ENCODE data around the gene FBXW12.

FBXW12 gene

DNA sequence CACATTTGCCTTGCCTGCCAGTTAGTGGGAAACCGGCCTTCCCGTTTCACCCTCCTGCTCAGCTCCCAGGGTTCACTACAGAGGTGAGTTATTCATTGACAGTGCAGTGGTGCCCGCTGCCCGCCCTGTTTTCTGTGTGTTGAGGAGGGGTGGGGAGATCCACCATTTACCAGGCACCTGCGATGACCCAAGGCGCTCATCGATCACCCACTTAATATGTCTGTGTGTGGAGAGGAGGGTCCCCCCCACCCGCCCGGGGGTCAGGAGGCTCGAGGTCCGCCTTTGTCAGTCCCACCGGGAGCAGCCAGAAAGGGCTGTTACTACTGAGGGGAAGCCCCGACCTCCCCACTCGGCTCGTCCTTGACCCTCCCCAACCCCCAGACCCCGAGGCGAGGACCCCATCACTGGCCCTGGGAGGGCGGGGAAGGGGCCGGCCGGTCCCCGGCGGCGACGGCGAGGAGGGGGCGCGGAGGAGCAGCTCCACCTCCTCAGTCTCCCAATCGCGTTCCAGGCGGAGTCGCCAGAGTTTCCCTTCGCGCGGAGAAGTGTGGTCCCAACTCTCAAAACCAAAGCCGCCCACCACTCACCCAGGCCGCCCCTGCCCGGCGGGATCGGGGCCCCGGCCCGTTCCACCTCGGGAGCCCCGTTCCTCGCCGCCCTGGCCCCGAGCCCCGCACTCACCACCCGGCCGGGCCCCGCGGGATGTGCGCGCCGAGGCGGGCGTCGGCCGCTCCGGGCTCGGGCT, 56.7 kb downstream of the FBXW12 start:
- Histone ChIP-seq H4K8ac (ENCODE audit: low read depth, low read length) (no peak overlapping the region), H3K79me1 (ENCODE audit: low read depth, low read length) (peaks cover 29% of the 10 kb centered on the region), H3K14ac (ENCODE audit: low read length) (no peak overlapping the region), H2BK12ac (ENCODE audit: low read length) (no peak overlapping the region), H2AFZ (ENCODE audit: low read length) (peak overlapping the region; percentile 88), H2BK5ac (ENCODE audit: low read length) (peak overlapping the region; percentile 91), H3K36me3 (replicated peaks in 1 of 2; ENCODE audit: control insufficient read depth in 2 of 2, insufficient read depth in 2 of 2, low read length in 2 of 2) (peaks cover 13 to 63% of the 10 kb centered on the region in 2 donors), H2BK120ac (ENCODE audit: low read depth, low read length) (no peak overlapping the region), H3K23ac (ENCODE audit: low read depth, low read length, poor library complexity) (no peak overlapping the region), H3K27ac (replicated peaks; ENCODE audit: low read length) (peak overlapping the region; percentile 92), H3K27me3 (ENCODE audit: control insufficient read depth in 3 of 3, insufficient read depth in 3 of 3, low read depth in 1 of 3, low read length in 3 of 3) (no peaks in the 10 kb centered on the region), H3K4me2 (ENCODE audit: insufficient read depth, low read length, poor library complexity, severe bottlenecking) (peak overlapping the region; percentile 84), H2BK15ac (ENCODE audit: low read length) (no peak overlapping the region), H3K18ac (ENCODE audit: low read length) (peak overlapping the region; percentile 93), H4K91ac (ENCODE audit: low read depth, low read length, poor library complexity) (peak overlapping the region; percentile 50), H3K4me3 (ENCODE audit: low read length in 2 of 2) (peak overlapping the region; percentile 77 to 84), H3K4ac (ENCODE audit: low read length) (no peak overlapping the region), H3K9ac (ENCODE audit: low read depth, low read length, poor library complexity) (peak overlapping the region; percentile 78), H3K9me3 (replicated peaks in 1 of 2; ENCODE audit: control insufficient read depth in 2 of 2, insufficient read depth in 1 of 2, low read depth in 1 of 2, low read length in 2 of 2) (no peaks in the 10 kb centered on the region), H2AK5ac (ENCODE audit: low read depth, low read length) (peak overlapping the region; percentile 13), H3K4me1 (ENCODE audit: control insufficient read depth in 2 of 2, insufficient read depth in 1 of 2, low read depth in 1 of 2, low read length in 2 of 2) (peaks cover 23 to 44% of the 10 kb centered on the region in 2 donors)
- DNase-seq (ENCODE audit: low spot score) = no peak
- no CpG with 5 or more reads among the region's 60 CpGs for WGBS, 2 donors (ENCODE audit: extremely low coverage in 2 of 2, insufficient read length in 2 of 2, insufficient replicate concordance in 1 of 2)

GRCh38 chr3:48429317-48429959, 57.4 kb downstream of the FBXW12 start:
- Histone ChIP-seq H2BK5ac (ENCODE audit: low read length) (peak overlapping the region; percentile 91), H3K79me1 (ENCODE audit: low read depth, low read length) (peaks cover 23% of the 10 kb centered on the region), H2AFZ (ENCODE audit: low read length) (peak overlapping the region; percentile 88), H3K27ac (replicated peaks; ENCODE audit: low read length) (peak overlapping the region; percentile 92), H3K23ac (ENCODE audit: low read depth, low read length, poor library complexity) (peak overlapping the region; percentile 12), H3K4me1 (ENCODE audit: control insufficient read depth in 2 of 2, insufficient read depth in 1 of 2, low read depth in 1 of 2, low read length in 2 of 2) (peaks cover 23 to 47% of the 10 kb centered on the region in 2 donors), H2BK120ac (ENCODE audit: low read depth, low read length) (peak overlapping the region; percentile 78), H3K4ac (ENCODE audit: low read length) (no peak overlapping the region), H3K4me3 (ENCODE audit: low read length in 2 of 2) (peak overlapping the region; percentile 77 to 84), H3K27me3 (ENCODE audit: control insufficient read depth in 3 of 3, insufficient read depth in 3 of 3, low read depth in 1 of 3, low read length in 3 of 3) (no peaks in the 10 kb centered on the region), H3K9ac (ENCODE audit: low read depth, low read length, poor library complexity) (peak overlapping the region; percentile 94), H3K14ac (ENCODE audit: low read length) (no peak overlapping the region), H3K4me2 (ENCODE audit: insufficient read depth, low read length, poor library complexity, severe bottlenecking) (peak overlapping the region; percentile 84), H2AK5ac (ENCODE audit: low read depth, low read length) (peak overlapping the region; percentile 88), H2BK15ac (ENCODE audit: low read length) (no peak overlapping the region), H3K18ac (ENCODE audit: low read length) (peak overlapping the region; percentile 93), H4K8ac (ENCODE audit: low read depth, low read length) (peak overlapping the region; percentile 68), H3K36me3 (replicated peaks in 1 of 2; ENCODE audit: control insufficient read depth in 2 of 2, insufficient read depth in 2 of 2, low read length in 2 of 2) (peaks cover 15 to 63% of the 10 kb centered on the region in 2 donors), H3K9me3 (replicated peaks in 1 of 2; ENCODE audit: control insufficient read depth in 2 of 2, insufficient read depth in 1 of 2, low read depth in 1 of 2, low read length in 2 of 2) (no peaks in the 10 kb centered on the region), H2BK12ac (ENCODE audit: low read length) (peak overlapping the region; percentile 36), H4K91ac (ENCODE audit: low read depth, low read length, poor library complexity) (peak overlapping the region; percentile 50)
- DNase-seq (ENCODE audit: low spot score) = peak; percentile 76
- WGBS, 2 donors (ENCODE audit: extremely low coverage in 2 of 2, insufficient read length in 2 of 2, insufficient replicate concordance in 1 of 2) = no CpG with 5 or more reads among the region's 86 CpGs

- peak within 1 kb of the TSS; percentile 34 for H2BK15ac ChIP-seq (ENCODE audit: low read length)
- H3K4me1 ChIP-seq (ENCODE audit: control insufficient read depth in 2 of 2, insufficient read depth in 1 of 2, low read depth in 1 of 2, low read length in 2 of 2) = peaks cover 23 to 47% of the 10 kb centered on the region in 2 donors
- H2AK5ac ChIP-seq (ENCODE audit: low read depth, low read length) = peak within 1 kb of the TSS; percentile 88
- H3K36me3 ChIP-seq (replicated peaks in 1 of 2; ENCODE audit: control insufficient read depth in 2 of 2, insufficient read depth in 2 of 2, low read length in 2 of 2) = peaks cover 16 to 61% of the 10 kb centered on the region in 2 donors
- peak within 1 kb of the TSS; percentile 78 for H2BK120ac ChIP-seq (ENCODE audit: low read depth, low read length)
- H4K8ac ChIP-seq (ENCODE audit: low read depth, low read length) = peak within 1 kb of the TSS; percentile 73
- peak within 1 kb of the TSS; percentile 92 for H3K27ac ChIP-seq (replicated peaks; ENCODE audit: low read length)
- peak within 1 kb of the TSS; percentile 94 for H3K9ac ChIP-seq (ENCODE audit: low read depth, low read length, poor library complexity)
- peaks cover 22% of the 10 kb centered on the region for H3K79me1 ChIP-seq (ENCODE audit: low read depth, low read length)
- H3K9me3 ChIP-seq (replicated peaks in 1 of 2; ENCODE audit: control insufficient read depth in 2 of 2, insufficient read depth in 1 of 2, low read depth in 1 of 2, low read length in 2 of 2) = no peaks in the 10 kb centered on the region
- H2BK5ac ChIP-seq (ENCODE audit: low read length) = peak within 1 kb of the TSS; percentile 91
- H3K4me3 ChIP-seq (ENCODE audit: low read length in 2 of 2) = peak within 1 kb of the TSS; percentile 77 to 84
- H3K27me3 ChIP-seq (ENCODE audit: control insufficient read depth in 3 of 3, insufficient read depth in 3 of 3, low read depth in 1 of 3, low read length in 3 of 3) = no peaks in the 10 kb centered on the region
- peak within 1 kb of the TSS; percentile 88 for H2AFZ ChIP-seq (ENCODE audit: low read length)
- peak within 1 kb of the TSS; percentile 93 for H3K18ac ChIP-seq (ENCODE audit: low read length)
- H3K23ac ChIP-seq (ENCODE audit: low read depth, low read length, poor library complexity) = peak within 1 kb of the TSS; percentile 12
- no peak within 1 kb of the TSS for H3K4ac ChIP-seq (ENCODE audit: low read length)
- DNase-seq (ENCODE audit: low spot score) = peak; percentile 67
- peak within 1 kb of the TSS; percentile 50 for H4K91ac ChIP-seq (ENCODE audit: low read depth, low read length, poor library complexity)
- H3K4me2 ChIP-seq (ENCODE audit: insufficient read depth, low read length, poor library complexity, severe bottlenecking) = peak within 1 kb of the TSS; percentile 84
- WGBS, 2 donors (ENCODE audit: extremely low coverage in 2 of 2, insufficient read length in 2 of 2, insufficient replicate concordance in 1 of 2) = no CpG with 5 or more reads among the region's 15 CpGs
- H2BK12ac ChIP-seq (ENCODE audit: low read length) = peak within 1 kb of the TSS; percentile 36
- no peak within 1 kb of the TSS for H3K14ac ChIP-seq (ENCODE audit: low read length)
Observed at GRCh38 chr3:48429960-48430707, 58.1 kb downstream of the FBXW12 start, which contains the start of gene PLXNB1. Gene PLXNB1 (minus strand): TSS chr3:48430086. CDS start chr3:48424611, 5,475 bp downstream.
